ENCODE results near the gene LGALSL. TPM values are rescaled to one million over a fixed set of nuclear protein-coding genes. Genes with fewer than 3 reads are reported as not detected.

Gene LGALSL
- total RNA-seq, 4 donors from 2014 or later = 13.8 to 33.4 (median 22.4) TPM

- Histone ChIP-seq H3K27me3 (no peaks in the 10 kb centered on the region), H3K4me1 (peaks cover 0 to 5% (median 0%) of the 10 kb centered on the region in 4 donors), H3K27ac (no peak overlapping the region), H3K4me3 (no peak overlapping the region), H3K36me3 (no peaks in the 10 kb centered on the region), H3K9me3 (no peaks in the 10 kb centered on the region)
- TF ChIP-seq CTCF (IDR thresholded peaks at IDR 0.05) (no peak), POLR2A (IDR thresholded peaks at IDR 0.05) (no peak)
- no peak for DNase-seq (ENCODE audit: low spot score in 2 of 2)
Measured at GRCh38 chr2:64420677-64421076, 33.3 kb upstream of the LGALSL start.

- no peak for TF ChIP-seq CTCF (IDR thresholded peaks at IDR 0.05)
- no peak for TF ChIP-seq EP300 (IDR thresholded peaks at IDR 0.05)
- TF ChIP-seq POLR2A (IDR thresholded peaks at IDR 0.05) = no peak
- WGBS, 2 donors = 96 to 97% methylated on average over 5 of the region's 5 CpGs
- H3K27me3 ChIP-seq = no peaks in the 10 kb centered on the region
- DNase-seq (ENCODE audit: low spot score in 2 of 2) = no peak
- no peak overlapping the region for H3K4me3 ChIP-seq
- no peaks in the 10 kb centered on the region for H3K36me3 ChIP-seq
- H3K4me1 ChIP-seq = peaks cover 0 to 5% (median 0%) of the 10 kb centered on the region in 4 donors
- H3K27ac ChIP-seq = no peak overlapping the region
- no peaks in the 10 kb centered on the region for H3K9me3 ChIP-seq
Measured at GRCh38 chr2:64421201-64421600, 32.8 kb upstream of the LGALSL start.

- no peak for TF ChIP-seq CTCF (IDR thresholded peaks at IDR 0.05)
- no peak for TF ChIP-seq EP300 (IDR thresholded peaks at IDR 0.05)
- no peak for TF ChIP-seq POLR2A (IDR thresholded peaks at IDR 0.05)
- Histone ChIP-seq H3K9me3 (no peaks in the 10 kb centered on the region), H3K4me1 (peaks cover 0 to 5% (median 0%) of the 10 kb centered on the region in 4 donors), H3K4me3 (no peak overlapping the region), H3K27me3 (no peaks in the 10 kb centered on the region), H3K27ac (no peak overlapping the region), H3K36me3 (no peaks in the 10 kb centered on the region)
- DNase-seq (ENCODE audit: low spot score in 2 of 2) = no peak
- WGBS, 2 donors = 55 to 85% methylated on average over 1 of the region's 1 CpG
Measured at GRCh38 chr2:64422466-64422865, 31.5 kb upstream of the LGALSL start.

- TF ChIP-seq CTCF (IDR thresholded peaks at IDR 0.05) (no peak), EP300 (IDR thresholded peaks at IDR 0.05) (no peak), POLR2A (IDR thresholded peaks at IDR 0.05) (no peak)
- Histone ChIP-seq H3K4me1 (peaks cover 0 to 5% (median 0%) of the 10 kb centered on the region in 4 donors), H3K36me3 (no peaks in the 10 kb centered on the region), H3K27ac (no peak overlapping the region), H3K9me3 (no peaks in the 10 kb centered on the region), H3K4me3 (no peak overlapping the region), H3K27me3 (no peaks in the 10 kb centered on the region)
- no peak for DNase-seq (ENCODE audit: low spot score in 2 of 2)
Measured at GRCh38 chr2:64423303-64423702, 30.7 kb upstream of the LGALSL start.

GRCh38 chr2:64424416-64424987 is 29.5 kb upstream of the LGALSL start:
- no peak for TF ChIP-seq EP300 (IDR thresholded peaks at IDR 0.05)
- Histone ChIP-seq H3K36me3 (no peaks in the 10 kb centered on the region), H3K4me1 (peaks cover 0 to 5% (median 0%) of the 10 kb centered on the region in 4 donors), H3K27me3 (no peaks in the 10 kb centered on the region), H3K27ac (no peak overlapping the region), H3K4me3 (no peak overlapping the region), H3K9me3 (no peaks in the 10 kb centered on the region)
- 82 to 95% methylated on average over 2 to 3 of the region's 3 CpGs for WGBS, 2 donors
- no peak for DNase-seq (ENCODE audit: low spot score in 2 of 2)
